HG03039 (cell line): ENCODE results near the gene DGLUCY.

Source experiments
- ATAC-seq: cut with Tn5 transposase; IDR thresholded peaks from one replicate; pipeline ENCODE4 v1.9.1; 2021; ENCODE audit warnings: mild to moderate bottlenecking, moderate library complexity; ENCODE audit not compliant: unreplicated experiment

Gene DGLUCY

GRCh38 chr14:91273885-91274273 is 160.0 kb downstream of the DGLUCY start:
- no peak for ATAC-seq

- no peak for ATAC-seq
Measured at GRCh38 chr14:91274796-91275195, 160.9 kb downstream of the DGLUCY start.
